ENCODE results near the gene OSGIN1.
"Not testable (repeated sequence)": the region's sequence is repeated elsewhere in the genome, so short reads cannot be mapped to it uniquely, and the experiment has no call there.

Gene OSGIN1

GRCh38 chr16:83946154-83946780 is 6.8 kb upstream of the OSGIN1 start:
- no peak for FAIRE-seq
- no peak for TF ChIP-seq POLR2A (IDR thresholded peaks at IDR 0.05; ENCODE audit: low read depth, low read length)
- TF ChIP-seq POLR2AphosphoS5 (IDR thresholded peaks at IDR 0.05; ENCODE audit: low read depth, low read length), result no peak
- no peak for TF ChIP-seq TAF1 (IDR thresholded peaks at IDR 0.05; ENCODE audit: borderline replicate concordance, low read depth, low read length)
- no peak for DNase-seq (ENCODE audit: insufficient read length)

GRCh38 chr16:83946781-83947566 is 6.1 kb upstream of the OSGIN1 start:
- no peak for DNase-seq (ENCODE audit: insufficient read length)
- TF ChIP-seq POLR2AphosphoS5 (IDR thresholded peaks at IDR 0.05; ENCODE audit: low read depth, low read length) (no peak), POLR2A (IDR thresholded peaks at IDR 0.05; ENCODE audit: low read depth, low read length) (no peak), TAF1 (IDR thresholded peaks at IDR 0.05; ENCODE audit: borderline replicate concordance, low read depth, low read length) (no peak)
- no peak for FAIRE-seq

- no peak for FAIRE-seq
- TF ChIP-seq TAF1 (IDR thresholded peaks at IDR 0.05; ENCODE audit: borderline replicate concordance, low read depth, low read length) (no peak), POLR2A (IDR thresholded peaks at IDR 0.05; ENCODE audit: low read depth, low read length) (no peak), POLR2AphosphoS5 (IDR thresholded peaks at IDR 0.05; ENCODE audit: low read depth, low read length) (no peak)
- DNase-seq (ENCODE audit: insufficient read length), result no peak
These were observed 5.3 kb upstream of the OSGIN1 start for GRCh38 chr16:83947642-83948234.

- TF ChIP-seq POLR2A (IDR thresholded peaks at IDR 0.05; ENCODE audit: low read depth, low read length), result no peak
- no peak for TF ChIP-seq TAF1 (IDR thresholded peaks at IDR 0.05; ENCODE audit: borderline replicate concordance, low read depth, low read length)
- no peak for TF ChIP-seq POLR2AphosphoS5 (IDR thresholded peaks at IDR 0.05; ENCODE audit: low read depth, low read length)
- DNase-seq (ENCODE audit: insufficient read length) (no peak), FAIRE-seq (no peak)
These were observed 3.9 kb upstream of the OSGIN1 start for GRCh38 chr16:83948914-83949723.

- DNase-seq (ENCODE audit: insufficient read length) (no peak), FAIRE-seq (no peak)
- TF ChIP-seq POLR2A (IDR thresholded peaks at IDR 0.05; ENCODE audit: low read depth, low read length) (no peak), TAF1 (IDR thresholded peaks at IDR 0.05; ENCODE audit: borderline replicate concordance, low read depth, low read length) (no peak), POLR2AphosphoS5 (IDR thresholded peaks at IDR 0.05; ENCODE audit: low read depth, low read length) (no peak)
These were observed 3.4 kb upstream of the OSGIN1 start for GRCh38 chr16:83949724-83950001.

- FAIRE-seq; DNase-seq (ENCODE audit: insufficient read length): not testable (repeated sequence)
These were observed 2.1 kb upstream of the OSGIN1 start for GRCh38 chr16:83950862-83951399.

- TF ChIP-seq POLR2A (IDR thresholded peaks at IDR 0.05; ENCODE audit: low read depth, low read length) (no peak), TAF1 (IDR thresholded peaks at IDR 0.05; ENCODE audit: borderline replicate concordance, low read depth, low read length) (no peak), POLR2AphosphoS5 (IDR thresholded peaks at IDR 0.05; ENCODE audit: low read depth, low read length) (no peak)
- DNase-seq (ENCODE audit: insufficient read length) (no peak), FAIRE-seq (no peak)
These were observed 1.5 kb upstream of the OSGIN1 start for GRCh38 chr16:83951544-83951943.

GRCh38 chr16:83952587-83952939 is 477 bp upstream of the OSGIN1 start:
- FAIRE-seq (no peak), DNase-seq (ENCODE audit: insufficient read length) (no peak)
- TF ChIP-seq TAF1 (IDR thresholded peaks at IDR 0.05; ENCODE audit: borderline replicate concordance, low read depth, low read length) (no peak), POLR2A (IDR thresholded peaks at IDR 0.05; ENCODE audit: low read depth, low read length) (no peak), POLR2AphosphoS5 (IDR thresholded peaks at IDR 0.05; ENCODE audit: low read depth, low read length) (no peak)

GRCh38 chr16:83953796-83954576 is 946 bp downstream of the OSGIN1 start:
- TF ChIP-seq POLR2A (IDR thresholded peaks at IDR 0.05; ENCODE audit: low read depth, low read length) (no peak), POLR2AphosphoS5 (IDR thresholded peaks at IDR 0.05; ENCODE audit: low read depth, low read length) (no peak), TAF1 (IDR thresholded peaks at IDR 0.05; ENCODE audit: borderline replicate concordance, low read depth, low read length) (no peak)
- FAIRE-seq (no peak), DNase-seq (ENCODE audit: insufficient read length) (no peak)

- TF ChIP-seq TAF1 (IDR thresholded peaks at IDR 0.05; ENCODE audit: borderline replicate concordance, low read depth, low read length) (no peak), POLR2AphosphoS5 (IDR thresholded peaks at IDR 0.05; ENCODE audit: low read depth, low read length) (no peak), POLR2A (IDR thresholded peaks at IDR 0.05; ENCODE audit: low read depth, low read length) (no peak)
- DNase-seq (ENCODE audit: insufficient read length) (no peak), FAIRE-seq (no peak)
These were observed 1.6 kb downstream of the OSGIN1 start for GRCh38 chr16:83954577-83955016.
